Natural killer cell treated with Interleukin-12 subunit alpha and Interleukin-12 subunit beta and Interleukin-15 and Interleukin-18, amount 100 ng/mL, for 72 hours (primary cell): ENCODE data around the gene ZBTB20. TPM values are rescaled to one million over a fixed set of nuclear protein-coding genes. Genes with fewer than 3 reads are reported as not detected.

Experiments
- ATAC-seq, 2 donors: fragments of 150-1000 bp; cut with Tn5 transposase in 1 of 2; sonication (Bioruptor Pico), chemical (Tn5 transposase) in 1 of 2; 2 replicates each; pipeline ENCODE4 v1.10.0; 2021
- DNase-seq: peaks from one replicate; pipeline ENCODE4 v3.0.0; 2022; ENCODE audit warnings: low spot score
- H3K27ac Mint-ChIP-seq, 2 donors: 1 replicate in 1 of 2; 2 replicates in 1 of 2; pipeline ENCODE4 v1.8.0; 2022; ENCODE audit warnings: mixed read lengths in 2 of 2, mild to moderate bottlenecking in 1 of 2, moderate library complexity in 1 of 2
- H3K27me3 Mint-ChIP-seq, 2 donors: 1 replicate in 1 of 2; 2 replicates in 1 of 2; pipeline ENCODE4 v1.8.0; 2022; ENCODE audit warnings: mixed read lengths in 2 of 2
- H3K36me3 Mint-ChIP-seq: one replicate; pipeline ENCODE4 v1.8.0; 2022; ENCODE audit warnings: mixed read lengths
- H3K4me1 Mint-ChIP-seq, 2 donors: 1 replicate in 1 of 2; 2 replicates in 1 of 2; pipeline ENCODE4 v1.8.0; 2022; ENCODE audit warnings: low read depth in 2 of 2, mixed read lengths in 2 of 2, mild to moderate bottlenecking in 1 of 2
- H3K4me3 Mint-ChIP-seq: one replicate; pipeline ENCODE4 v1.8.0; 2022; ENCODE audit warnings: mixed read lengths
- H3K9me3 Mint-ChIP-seq: 2 replicates; pipeline ENCODE4 v1.8.0; 2022; ENCODE audit warnings: mixed read lengths
- total RNA-seq, 2 donors: library from RNA; stranded (reverse); gene quantifications; one replicate each; pipeline ENCODE4 v1.2.3, GENCODE V29; 2022

Gene ZBTB20
- total RNA-seq, 2 donors from 2014 or later: 8.7 to 14.2 TPM

DNA sequence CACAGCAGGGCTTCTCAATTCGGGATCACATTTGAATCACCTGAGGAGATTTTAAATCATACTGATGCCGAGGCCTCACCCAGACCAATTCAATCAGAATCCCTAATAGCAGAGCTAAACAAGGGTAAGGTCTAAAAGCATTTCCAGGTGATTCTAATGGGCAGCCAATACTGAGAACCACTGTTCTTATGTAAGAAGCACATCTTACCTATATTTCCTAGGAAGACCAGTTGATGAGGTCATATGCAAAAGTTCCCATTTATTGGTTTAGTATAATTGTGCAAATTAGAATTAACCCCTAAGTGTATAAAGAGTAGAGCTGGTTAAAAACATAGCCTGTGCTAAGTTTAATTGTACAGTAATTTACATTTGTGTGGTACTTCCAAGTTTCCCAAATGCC, 851.1 kb downstream of the ZBTB20 start:
- peak overlapping the region; percentile 56 for H3K4me3 Mint-ChIP-seq
- peaks cover 75 to 82% of the 10 kb centered on the region in 2 donors for H3K4me1 Mint-ChIP-seq
- H3K27ac Mint-ChIP-seq: peak overlapping the region; percentile 77 to 99
- no peaks in the 10 kb centered on the region for H3K36me3 Mint-ChIP-seq
- no peaks in the 10 kb centered on the region for H3K9me3 Mint-ChIP-seq
- no peak for DNase-seq
- no peaks in the 10 kb centered on the region for H3K27me3 Mint-ChIP-seq
- ATAC-seq: no peak

DNA sequence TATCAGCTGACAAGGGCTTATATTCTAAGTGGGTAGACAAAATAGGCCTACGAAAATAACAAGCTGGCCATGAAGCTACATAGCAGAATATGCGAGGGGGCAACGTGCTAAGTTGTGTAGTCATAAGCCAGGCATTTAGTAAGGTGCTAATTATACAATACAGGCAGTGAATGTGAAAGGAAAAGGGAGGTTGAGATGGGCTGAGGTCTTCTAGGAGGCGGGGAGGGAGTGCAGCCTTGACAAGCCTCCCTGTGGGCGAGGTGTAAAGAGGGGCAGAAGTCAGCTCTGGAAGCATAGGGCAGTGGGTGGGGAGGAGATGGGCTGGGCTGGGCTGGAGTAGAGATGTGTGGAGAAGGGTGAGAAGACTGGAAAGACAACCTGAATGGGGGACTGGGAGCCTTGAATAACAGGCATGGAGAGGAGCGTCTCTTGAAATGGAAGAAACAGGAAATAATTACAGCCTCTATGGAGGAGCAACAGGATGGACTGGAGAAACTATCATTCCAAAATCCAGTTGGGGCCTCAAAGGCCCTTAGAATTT, 852.1 kb downstream of the ZBTB20 start:
- peak; percentile 57 to 71 for ATAC-seq
- Mint-ChIP-seq H3K4me1 (peaks cover 80 to 85% of the 10 kb centered on the region in 2 donors), H3K27ac (peak overlapping the region; percentile 77 to 99), H3K4me3 (peak overlapping the region; percentile 74), H3K9me3 (no peaks in the 10 kb centered on the region), H3K27me3 (no peaks in the 10 kb centered on the region), H3K36me3 (no peaks in the 10 kb centered on the region)
- peak; percentile 68 for DNase-seq

DNA sequence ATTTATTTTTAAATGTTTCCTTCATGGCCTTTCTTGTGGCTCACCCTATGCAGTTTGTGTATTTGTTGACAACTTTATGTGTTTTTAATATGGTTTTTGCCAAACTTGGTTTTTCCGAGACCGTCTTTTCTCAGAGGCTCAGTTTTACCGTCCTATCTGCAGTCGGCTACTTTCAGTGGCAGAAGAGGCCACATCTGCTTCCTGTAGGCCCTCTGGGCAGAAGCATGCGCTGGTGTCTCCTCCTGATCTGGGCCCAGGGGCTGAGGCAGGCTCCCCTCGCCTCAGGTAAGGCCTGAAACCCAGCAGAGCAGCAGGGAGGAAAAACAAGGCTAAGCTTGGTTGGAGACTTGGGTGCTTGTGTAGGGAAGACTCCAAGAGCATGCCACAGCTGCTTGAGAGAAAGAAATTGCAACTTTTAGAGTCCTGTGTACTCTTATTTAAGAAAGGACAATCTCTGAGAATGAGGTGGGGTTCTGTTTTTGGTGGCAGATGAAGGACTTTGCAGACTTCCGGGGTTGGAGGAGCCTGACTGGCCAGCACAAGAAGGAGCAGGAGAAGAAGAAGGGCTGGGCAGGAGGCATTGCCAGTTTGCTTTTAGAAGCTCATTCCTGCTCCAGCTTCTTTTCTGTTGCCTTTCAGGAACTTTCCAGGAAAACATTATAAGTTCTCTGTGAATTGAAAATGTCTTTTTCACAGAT, 853.1 kb downstream of the ZBTB20 start, which contains the start of gene TIGIT:
Gene TIGIT (plus strand): TSS at position 191 of the 698 bp plus-strand sequence. CDS start 34 bp downstream, at position 225.
- ATAC-seq (no peak), DNase-seq (no peak)
- H3K27ac Mint-ChIP-seq: peak within 1 kb of the TSS; percentile 77 to 99
- H3K9me3 Mint-ChIP-seq: no peaks in the 10 kb centered on the region
- no peaks in the 10 kb centered on the region for H3K27me3 Mint-ChIP-seq
- no peaks in the 10 kb centered on the region for H3K36me3 Mint-ChIP-seq
- peaks cover 78 to 82% of the 10 kb centered on the region in 2 donors for H3K4me1 Mint-ChIP-seq
- H3K4me3 Mint-ChIP-seq: peak within 1 kb of the TSS; percentile 74

DNA sequence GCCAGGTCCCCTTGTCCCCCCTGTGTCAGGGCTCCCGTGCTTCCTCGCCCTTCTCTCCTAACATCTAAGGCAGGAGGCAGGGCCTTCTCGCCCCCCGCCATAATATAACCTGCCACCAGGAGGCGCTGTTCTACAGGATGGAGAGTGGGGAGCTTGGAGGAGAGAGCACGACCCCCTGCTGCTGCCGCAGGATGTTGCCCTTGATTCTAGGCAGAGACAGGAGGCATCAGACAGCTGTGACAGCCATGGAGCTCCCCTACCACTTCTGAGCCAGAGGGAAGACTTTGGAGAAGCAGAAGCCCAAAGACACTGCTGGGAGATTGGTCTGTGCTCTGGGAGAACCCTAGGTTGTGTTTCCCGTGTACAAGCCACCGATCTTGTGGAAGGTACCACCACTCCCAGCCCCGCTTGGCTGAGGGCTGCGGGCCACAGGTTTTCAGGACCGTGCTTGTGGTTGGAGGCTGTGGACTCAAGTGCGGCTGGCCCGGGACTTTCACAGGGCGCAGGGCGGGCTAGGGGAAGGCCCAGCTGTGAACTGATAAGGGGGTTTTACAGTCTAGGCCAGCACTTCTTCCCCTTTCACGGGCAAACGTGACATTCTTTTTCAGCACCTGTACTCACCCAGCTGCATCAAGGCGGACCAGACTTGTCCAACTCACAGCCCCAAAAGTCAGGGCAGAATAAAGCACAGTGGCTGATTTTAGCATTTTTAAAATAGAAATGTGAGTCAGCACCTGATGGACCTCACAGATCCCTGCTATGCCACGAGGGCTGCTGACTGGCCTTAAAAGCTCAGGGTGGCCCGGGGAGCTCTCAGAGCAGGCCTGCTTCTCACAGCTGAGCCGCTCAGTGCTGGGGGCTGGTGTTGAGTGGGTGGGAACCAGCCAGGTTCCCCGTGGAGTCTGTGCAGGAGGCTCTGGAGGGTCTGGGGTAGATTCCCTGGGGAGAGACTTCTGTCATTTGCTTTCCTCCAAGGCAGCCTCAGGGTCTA, 855.9 kb downstream of the ZBTB20 start:
- DNase-seq: peak; percentile 91
- Mint-ChIP-seq H3K36me3 (no peaks in the 10 kb centered on the region), H3K27me3 (no peaks in the 10 kb centered on the region), H3K9me3 (no peaks in the 10 kb centered on the region), H3K4me1 (peaks cover 65% of the 10 kb centered on the region in 2 donors), H3K27ac (peak overlapping the region; percentile 77 to 99), H3K4me3 (peak overlapping the region; percentile 79)
- ATAC-seq: peak; percentile 87 to 90

DNA sequence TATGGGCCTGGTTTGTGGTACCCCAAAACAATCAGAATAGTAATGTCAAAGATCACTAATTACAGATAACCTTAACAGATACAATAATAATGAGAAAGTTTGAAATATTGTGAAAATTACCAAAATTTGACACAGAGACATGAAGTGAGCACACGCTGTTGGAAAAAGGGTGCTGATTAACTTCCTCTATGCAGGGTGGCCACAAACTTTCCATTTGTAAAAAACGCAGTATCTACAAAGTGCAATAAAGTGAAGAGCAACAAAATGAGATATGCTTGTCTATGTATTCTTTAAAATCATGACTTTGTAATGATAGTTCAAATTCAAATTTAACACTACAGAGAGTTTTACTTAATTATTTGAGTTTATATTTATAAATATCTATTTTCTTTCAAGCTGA, 860.8 kb downstream of the ZBTB20 start:
- H3K36me3 Mint-ChIP-seq: no peaks in the 10 kb centered on the region
- peaks cover 2% of the 10 kb centered on the region for H3K9me3 Mint-ChIP-seq
- H3K4me3 Mint-ChIP-seq: peak overlapping the region; percentile 78
- H3K4me1 Mint-ChIP-seq: peaks cover 31 to 34% of the 10 kb centered on the region in 2 donors
- H3K27ac Mint-ChIP-seq: peak overlapping the region; percentile 86 to 92
- ATAC-seq: no peak
- H3K27me3 Mint-ChIP-seq: no peaks in the 10 kb centered on the region
- no peak for DNase-seq

DNA sequence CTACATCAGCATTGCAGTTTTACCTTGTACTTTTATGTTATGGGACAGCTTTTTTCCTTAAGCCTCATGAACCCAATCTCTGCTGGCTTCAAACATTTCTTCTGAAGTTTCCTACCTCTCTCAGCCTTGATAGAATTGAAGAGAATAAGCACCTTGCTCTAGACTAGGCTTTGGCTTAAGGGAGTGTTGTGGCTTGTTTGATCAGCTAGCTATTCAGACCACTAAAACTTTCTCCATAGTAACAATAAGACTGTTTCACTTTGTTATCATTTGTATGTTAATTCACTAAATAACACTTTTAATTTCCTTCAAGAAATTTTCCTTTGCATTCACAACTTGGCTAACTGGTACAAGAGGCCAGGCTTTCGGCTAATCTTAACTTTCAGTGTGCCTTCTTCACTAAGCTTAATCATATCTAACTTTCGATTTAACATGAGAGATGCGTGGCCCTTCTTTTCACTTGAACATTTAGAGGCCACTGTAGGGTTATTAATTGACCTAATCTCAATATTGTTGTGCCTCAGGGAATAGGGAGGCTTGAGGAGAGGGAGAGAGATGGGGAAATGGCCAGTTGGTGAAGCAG, 861.3 kb downstream of the ZBTB20 start:
- Mint-ChIP-seq H3K27ac (peak overlapping the region; percentile 86 to 92), H3K9me3 (peaks cover 2% of the 10 kb centered on the region), H3K4me1 (peaks cover 26 to 29% of the 10 kb centered on the region in 2 donors), H3K36me3 (no peaks in the 10 kb centered on the region), H3K27me3 (no peaks in the 10 kb centered on the region), H3K4me3 (peak overlapping the region; percentile 78)
- DNase-seq: no peak
- ATAC-seq: peak in 1 of 2 donors; percentile 57

DNA sequence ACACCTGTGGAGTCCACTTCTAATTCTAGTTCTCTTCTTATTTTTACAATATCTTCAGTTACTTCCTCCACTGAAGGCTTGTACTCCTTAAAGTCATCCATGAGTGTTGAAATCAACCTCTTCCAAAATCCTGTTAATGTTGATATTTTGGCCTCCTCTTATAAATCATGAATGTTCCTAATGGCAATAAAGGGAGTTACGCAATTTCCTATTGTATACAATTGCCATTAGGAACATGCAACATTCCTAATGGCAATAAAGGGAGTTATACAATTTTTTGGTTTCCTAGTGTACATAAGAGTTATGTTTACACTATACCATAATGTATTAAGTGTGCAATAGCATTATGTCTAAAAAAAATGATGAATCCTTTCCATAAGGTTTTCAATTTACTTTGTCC, 862.4 kb downstream of the ZBTB20 start:
- H3K36me3 Mint-ChIP-seq: no peaks in the 10 kb centered on the region
- H3K4me3 Mint-ChIP-seq: no peak overlapping the region
- H3K9me3 Mint-ChIP-seq: peaks cover 2% of the 10 kb centered on the region
- DNase-seq (no peak), ATAC-seq (no peak)
- H3K4me1 Mint-ChIP-seq: peaks cover 15 to 18% of the 10 kb centered on the region in 2 donors
- H3K27ac Mint-ChIP-seq: peak overlapping the region; percentile 86 to 92
- no peaks in the 10 kb centered on the region for H3K27me3 Mint-ChIP-seq
